Measurements from ENCODE around the gene GSC.
"Not testable (repeated sequence)": the region's sequence is repeated elsewhere in the genome, so short reads cannot be mapped to it uniquely, and the experiment has no call there.

DNA sequence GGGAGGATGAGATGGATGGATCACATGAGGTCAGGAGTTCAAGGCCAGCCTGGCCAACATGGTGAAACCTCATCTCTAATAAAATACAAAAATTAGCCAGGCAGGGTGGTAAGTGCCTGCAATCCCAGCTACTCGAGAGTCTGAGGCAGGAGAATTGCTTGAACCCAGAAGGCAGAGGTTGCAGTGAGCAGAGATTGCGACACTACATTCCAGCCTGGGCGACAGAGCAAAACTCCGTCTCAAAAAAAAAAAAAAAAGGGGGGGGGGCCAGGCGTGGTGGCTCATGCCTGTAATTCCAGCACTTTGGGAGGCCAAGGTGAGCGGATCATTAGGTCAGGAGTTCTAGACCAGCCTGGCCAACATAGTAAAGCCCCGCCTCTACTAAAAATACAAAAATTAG lies 22.8 kb downstream of the GSC start:
- TF ChIP-seq, protein P1, sequence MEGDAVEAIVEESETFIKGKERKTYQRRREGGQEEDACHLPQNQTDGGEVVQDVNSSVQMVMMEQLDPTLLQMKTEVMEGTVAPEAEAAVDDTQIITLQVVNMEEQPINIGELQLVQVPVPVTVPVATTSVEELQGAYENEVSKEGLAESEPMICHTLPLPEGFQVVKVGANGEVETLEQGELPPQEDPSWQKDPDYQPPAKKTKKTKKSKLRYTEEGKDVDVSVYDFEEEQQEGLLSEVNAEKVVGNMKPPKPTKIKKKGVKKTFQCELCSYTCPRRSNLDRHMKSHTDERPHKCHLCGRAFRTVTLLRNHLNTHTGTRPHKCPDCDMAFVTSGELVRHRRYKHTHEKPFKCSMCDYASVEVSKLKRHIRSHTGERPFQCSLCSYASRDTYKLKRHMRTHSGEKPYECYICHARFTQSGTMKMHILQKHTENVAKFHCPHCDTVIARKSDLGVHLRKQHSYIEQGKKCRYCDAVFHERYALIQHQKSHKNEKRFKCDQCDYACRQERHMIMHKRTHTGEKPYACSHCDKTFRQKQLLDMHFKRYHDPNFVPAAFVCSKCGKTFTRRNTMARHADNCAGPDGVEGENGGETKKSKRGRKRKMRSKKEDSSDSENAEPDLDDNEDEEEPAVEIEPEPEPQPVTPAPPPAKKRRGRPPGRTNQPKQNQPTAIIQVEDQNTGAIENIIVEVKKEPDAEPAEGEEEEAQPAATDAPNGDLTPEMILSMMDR (IDR thresholded peaks at IDR 0.05) = not testable (repeated sequence)
- not testable (repeated sequence) for TF ChIP-seq EZH2phosphoT487 (IDR thresholded peaks at IDR 0.05)

Measured in neural progenitor cell (in vitro differentiated cells).